Activated gamma-delta T cell (primary cell): ENCODE data around the gene TMEM52.
"Not testable (repeated sequence)": the region's sequence is repeated elsewhere in the genome, so short reads cannot be mapped to it uniquely, and the experiment has no call there.

ENCODE experiments used
- DNase-seq: peaks from one replicate; lab custom pipeline; 2025; lab: John Stamatoyannopoulos, UW

Gene TMEM52

GRCh38 chr1:1946540-1946939 lies 27.5 kb upstream of the TMEM52 start:
- DNase-seq, result no peak

- DNase-seq, result no peak
These were observed 26.8 kb upstream of the TMEM52 start for GRCh38 chr1:1945782-1946393.

DNA sequence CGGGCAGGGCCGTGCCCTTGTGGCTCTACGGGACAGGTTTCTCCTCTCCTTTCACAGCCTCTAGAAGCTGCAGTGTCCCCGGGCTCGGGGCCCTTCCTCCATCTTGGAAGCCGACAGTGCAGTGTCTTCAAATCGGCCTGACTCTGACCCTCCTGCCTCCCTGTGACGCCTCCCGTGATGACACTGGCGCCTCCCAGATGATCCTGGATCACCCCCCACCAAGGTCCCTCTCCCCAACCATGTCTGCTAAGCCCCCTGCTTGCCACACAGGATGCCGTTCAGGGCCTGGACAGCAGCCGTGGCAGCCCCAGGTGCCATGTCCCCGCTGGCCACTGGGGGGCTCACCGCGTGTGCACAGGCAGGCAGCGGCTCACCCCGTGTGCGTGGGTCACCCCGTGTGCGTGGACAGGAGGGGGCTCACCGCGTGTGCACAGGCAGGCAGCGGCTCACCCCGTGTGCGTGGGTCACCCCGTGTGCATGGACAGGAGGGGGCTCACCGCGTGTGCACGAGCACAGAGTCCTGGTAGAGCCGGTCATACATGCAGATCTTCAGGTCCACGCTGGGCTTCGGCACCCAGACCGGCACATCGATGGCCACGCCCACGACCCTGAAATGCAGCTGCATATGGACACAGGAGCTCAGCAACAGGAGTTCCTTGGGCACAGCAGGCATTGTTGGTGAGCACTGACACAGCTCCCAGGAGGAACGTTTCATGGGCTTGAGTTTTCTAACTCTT lies 24.9 kb upstream of the TMEM52 start:
- peak; percentile 35 for DNase-seq

GRCh38 chr1:1942753-1943656 lies 23.9 kb upstream of the TMEM52 start:
- no peak for DNase-seq

DNA sequence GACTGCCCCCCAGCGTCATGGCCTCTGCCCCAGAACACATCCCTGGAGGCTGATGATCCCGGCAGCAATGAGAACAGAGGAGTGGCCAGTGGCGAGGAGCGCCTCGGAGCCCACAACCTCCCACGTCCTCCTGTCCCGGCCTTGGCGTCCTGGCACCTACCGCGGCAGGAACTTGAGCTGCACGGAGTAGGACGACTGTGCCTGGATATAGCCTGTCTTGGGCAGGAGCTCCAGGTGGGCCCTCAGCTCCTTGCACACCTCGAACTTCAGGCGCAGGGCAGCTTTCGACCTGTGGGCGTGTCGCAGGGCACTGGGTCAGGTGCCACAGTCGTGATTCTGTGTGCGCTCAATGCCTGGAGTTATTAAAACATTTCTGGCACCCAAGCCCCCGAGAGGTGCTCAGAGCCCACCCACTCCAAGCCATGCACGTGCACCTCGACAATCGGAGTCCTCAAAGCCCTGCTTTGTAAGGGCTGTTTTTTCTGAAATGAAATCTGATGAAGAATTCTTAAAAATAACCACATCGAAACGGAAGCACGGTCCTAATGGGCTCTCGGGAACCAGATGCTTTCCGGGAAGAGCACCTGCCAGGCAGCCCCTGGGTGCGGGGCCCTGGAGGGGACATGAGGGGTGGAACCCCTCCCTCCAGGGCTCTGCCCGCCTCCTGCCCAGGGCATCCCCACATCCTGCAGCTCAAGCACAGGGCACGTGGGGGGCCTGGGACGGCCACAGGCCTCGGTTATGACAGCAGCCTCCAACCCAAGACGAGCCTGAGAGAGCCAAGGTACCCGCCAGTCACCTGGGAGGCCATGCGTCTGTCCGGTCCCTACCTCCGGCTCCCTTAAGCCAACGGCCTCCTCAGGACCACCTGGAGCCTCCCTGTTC lies 23.0 kb upstream of the TMEM52 start:
- DNase-seq, result no peak

- no peak for DNase-seq
These were observed 22.2 kb upstream of the TMEM52 start for GRCh38 chr1:1941211-1941841.

GRCh38 chr1:1940123-1940425 lies 21.0 kb upstream of the TMEM52 start:
- no peak for DNase-seq

- DNase-seq, result no peak
These were observed 20.4 kb upstream of the TMEM52 start for GRCh38 chr1:1939296-1940122.

- no peak for DNase-seq
These were observed 19.7 kb upstream of the TMEM52 start for GRCh38 chr1:1938613-1939295.

GRCh38 chr1:1938276-1938573 lies 19.1 kb upstream of the TMEM52 start:
- DNase-seq, result no peak

- no peak for DNase-seq
These were observed 18.6 kb upstream of the TMEM52 start for GRCh38 chr1:1937549-1938275.

DNA sequence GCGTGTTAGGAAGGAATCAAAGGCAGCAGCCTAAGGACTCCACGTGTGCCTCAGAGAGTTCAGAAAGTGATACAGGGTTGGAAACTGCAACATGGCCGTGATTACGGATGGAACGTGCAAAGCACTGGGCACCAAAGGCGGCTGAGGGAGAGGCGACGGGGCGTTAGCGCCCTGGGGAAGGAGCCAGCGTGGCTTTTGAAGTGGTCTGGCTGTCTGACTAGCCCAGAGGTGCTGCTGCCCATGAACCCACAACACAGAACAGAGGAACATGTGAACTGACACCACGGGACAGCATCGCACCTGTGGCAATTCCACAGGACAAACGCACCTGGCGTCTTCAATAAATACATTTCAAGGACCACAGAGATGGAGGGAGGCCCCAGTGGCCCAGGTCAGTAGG lies 18.0 kb upstream of the TMEM52 start:
- DNase-seq, result no peak

DNA sequence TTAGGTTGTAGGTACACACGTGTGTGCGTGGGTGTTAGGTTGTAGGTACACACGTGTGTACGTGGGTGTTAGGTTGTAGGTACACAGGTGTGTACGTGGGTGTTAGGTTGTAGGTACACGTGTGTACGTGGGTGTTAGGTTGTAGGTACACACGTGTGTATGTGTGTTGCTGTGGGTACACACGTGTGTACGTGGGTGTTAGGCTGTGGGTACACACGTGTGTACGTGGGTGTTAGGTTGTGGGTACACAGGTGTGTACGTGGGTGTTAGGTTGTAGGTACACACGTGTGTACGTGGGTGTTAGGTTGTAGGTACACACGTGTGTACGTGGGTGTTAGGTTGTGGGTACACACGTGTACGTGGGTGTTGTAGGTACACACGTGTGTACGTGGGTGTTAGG lies 15.8 kb upstream of the TMEM52 start:
- DNase-seq, result not testable (repeated sequence)

DNA sequence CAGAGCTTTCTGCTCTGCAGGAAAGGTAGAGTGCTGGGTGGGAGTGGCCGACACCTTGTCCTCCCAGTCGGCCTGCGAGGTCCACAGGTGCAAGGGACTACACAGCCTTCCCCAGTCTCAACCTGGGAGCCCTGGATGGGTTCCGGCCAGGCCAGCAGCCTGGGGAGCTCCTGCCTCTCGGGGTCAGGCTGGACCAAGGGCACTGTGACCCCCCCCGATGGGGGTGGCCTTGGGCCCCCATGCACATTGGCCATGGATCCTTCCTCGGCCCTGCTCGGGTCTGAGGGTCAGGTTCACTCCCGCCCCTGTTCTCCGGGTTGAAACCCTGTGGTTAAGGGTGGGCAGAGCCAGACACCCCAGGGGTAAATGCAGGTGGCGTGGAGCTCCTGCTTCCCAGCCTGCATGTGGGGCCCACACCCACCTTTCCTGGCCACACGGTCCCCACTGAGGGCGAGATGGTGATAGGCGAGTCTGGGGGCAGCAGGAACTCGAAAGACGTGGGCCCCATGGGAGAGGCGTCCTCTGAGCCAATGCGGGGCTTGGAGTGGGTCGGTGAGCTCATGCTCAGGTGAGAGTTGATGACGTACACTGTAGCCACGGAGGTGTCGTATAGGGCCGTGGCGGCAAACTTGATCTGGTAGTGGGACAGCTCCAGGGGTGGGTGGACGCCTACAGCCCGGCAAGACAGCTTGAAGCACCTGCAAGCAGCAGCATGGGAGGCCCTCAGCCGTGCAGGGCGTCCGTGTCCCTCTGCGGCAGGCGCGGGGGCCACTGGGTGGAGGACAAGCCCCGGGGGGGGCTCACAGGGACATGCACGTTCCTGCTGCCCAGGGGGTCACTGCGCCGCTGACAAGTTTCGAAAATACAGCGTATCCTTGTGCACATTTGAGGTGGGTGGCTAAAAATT lies 10.8 kb upstream of the TMEM52 start:
- no peak for DNase-seq

- DNase-seq, result no peak
These were observed 10.1 kb upstream of the TMEM52 start for GRCh38 chr1:1929102-1929638.

DNA sequence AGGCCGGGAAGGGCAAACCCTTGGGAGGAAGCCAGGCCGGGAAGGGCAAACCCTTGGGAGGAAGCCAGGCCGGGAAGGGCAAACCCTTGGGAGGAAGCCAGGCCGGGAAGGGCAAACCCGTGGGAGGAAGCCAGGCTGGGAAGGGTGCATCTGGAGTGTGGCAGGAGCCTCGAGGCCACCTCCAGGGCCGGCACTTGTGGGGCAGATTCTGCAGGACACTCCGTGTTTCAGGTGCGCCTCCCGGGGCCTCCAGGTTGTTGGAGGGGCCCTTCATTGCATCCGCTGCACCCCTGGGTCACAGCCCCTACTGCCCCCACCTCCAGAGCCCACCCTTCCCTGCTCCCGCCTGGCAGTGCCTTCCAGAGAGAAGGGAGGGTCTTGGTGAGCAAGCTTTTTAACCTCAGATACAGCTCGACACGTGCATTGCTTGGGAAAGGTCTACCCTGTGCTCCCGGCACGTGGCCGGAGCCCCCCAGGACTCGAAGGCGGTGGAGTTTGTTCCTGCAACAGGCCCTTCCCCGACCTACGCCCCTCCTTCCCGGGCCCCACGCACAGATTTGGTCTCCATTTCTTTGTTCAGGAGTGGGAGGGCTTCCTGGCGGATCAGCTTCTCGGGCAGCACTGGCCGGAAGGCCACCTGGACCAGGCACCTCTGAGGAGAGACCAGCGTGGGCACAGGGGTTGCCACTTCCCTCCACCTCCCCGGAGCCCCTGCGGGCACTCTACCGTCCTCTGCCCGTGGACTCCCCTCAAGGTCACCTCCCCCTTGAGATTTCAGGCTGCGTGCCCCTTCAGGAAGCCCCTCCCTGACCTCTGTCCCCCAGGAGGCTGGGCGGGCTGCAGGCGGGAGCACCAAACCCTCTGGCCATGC lies 9.4 kb upstream of the TMEM52 start:
- no peak for DNase-seq

DNA sequence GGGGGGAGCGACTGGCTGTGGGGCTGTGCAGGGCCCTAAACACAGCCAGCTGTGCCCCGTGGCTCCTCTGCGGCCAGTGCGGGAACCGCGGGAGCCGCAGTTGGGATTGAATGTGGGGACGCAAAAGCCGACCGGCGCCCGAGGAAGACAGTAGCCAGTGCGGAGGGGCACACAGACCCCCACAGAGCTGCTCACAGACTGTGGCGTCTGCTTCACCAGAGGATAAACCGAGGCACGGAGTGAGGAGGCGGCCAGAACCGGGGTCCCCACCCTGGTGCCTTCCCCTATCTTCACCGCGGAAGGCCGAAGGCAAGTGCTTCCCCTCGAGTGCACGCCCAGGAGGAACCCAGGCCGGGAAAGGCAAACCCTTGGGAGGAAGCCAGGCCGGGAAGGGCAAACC lies 8.7 kb upstream of the TMEM52 start:
- DNase-seq, result no peak
